Upper lobe of left lung (tissue), 4 donors: ENCODE results near the gene SF3B6.

ENCODE experiments used
- EP300 ChIP-seq, 4 donors: sonication (generic); formaldehyde crosslinking; IDR thresholded peaks; one replicate each; pipeline ENCODE4 v1.5.1; 2017; ENCODE audit warnings: antibody characterized with exemption in 4 of 4, control low read depth in 2 of 4
- POLR2A ChIP-seq, 4 donors: fragments of 450-650 bp; IDR thresholded peaks; one replicate each; pipeline ENCODE4 v1.5.1; 2016 to 2017; ENCODE audit warnings: antibody characterized with exemption in 4 of 4, mild to moderate bottlenecking in 2 of 4
- POLR2AphosphoS5 ChIP-seq, 2 donors: sonication (generic); formaldehyde crosslinking; IDR thresholded peaks; one replicate each; pipeline ENCODE4 v1.5.1; 2017; ENCODE audit warnings: antibody characterized with exemption in 2 of 2
- TF ChIP-seq, protein P1 (sequence below), 6 experiments: fragments of 450-650 bp in 4 of 6; fragments of 200-600 bp in 2 of 6; sonication (generic) in 2 of 6; IDR thresholded peaks; one replicate each; pipeline ENCODE4 v1.5.1; 2016 to 2019; ENCODE audit warnings: antibody characterized with exemption in 6 of 6

DNA sequence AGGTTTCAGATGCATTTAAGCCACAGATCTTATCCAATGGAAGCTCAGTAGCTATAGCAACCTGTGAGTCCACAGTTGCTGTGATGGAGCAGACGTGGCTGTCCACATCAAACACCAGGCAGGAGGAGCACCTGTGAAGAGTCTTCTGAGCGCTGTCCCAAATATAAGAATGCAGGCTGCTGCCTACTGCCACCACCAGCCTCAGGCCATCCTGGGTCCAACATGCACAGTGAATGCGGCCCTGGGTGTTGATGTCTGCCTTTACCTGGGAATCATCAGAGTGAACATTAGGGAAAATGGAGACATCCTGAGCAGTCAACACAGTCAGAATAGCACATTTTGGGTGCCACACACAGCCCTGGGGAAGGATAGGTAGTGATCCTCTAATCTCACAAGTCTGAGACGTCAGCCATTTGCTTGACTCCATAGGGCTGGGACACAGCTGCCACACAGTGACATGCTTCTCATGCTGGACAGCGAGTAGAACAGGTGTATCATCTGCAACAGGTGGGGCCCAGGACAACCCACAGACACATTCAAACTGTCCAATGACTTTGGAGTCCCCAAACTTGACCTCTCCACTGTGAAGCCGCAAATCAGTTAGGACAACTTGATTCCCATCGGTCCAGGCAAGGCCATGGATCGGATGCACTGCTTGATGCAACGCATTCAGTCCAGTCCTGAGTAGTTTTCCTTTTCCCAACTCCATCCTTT, 37.2 kb downstream of the SF3B6 start:
- TF ChIP-seq, protein P1, sequence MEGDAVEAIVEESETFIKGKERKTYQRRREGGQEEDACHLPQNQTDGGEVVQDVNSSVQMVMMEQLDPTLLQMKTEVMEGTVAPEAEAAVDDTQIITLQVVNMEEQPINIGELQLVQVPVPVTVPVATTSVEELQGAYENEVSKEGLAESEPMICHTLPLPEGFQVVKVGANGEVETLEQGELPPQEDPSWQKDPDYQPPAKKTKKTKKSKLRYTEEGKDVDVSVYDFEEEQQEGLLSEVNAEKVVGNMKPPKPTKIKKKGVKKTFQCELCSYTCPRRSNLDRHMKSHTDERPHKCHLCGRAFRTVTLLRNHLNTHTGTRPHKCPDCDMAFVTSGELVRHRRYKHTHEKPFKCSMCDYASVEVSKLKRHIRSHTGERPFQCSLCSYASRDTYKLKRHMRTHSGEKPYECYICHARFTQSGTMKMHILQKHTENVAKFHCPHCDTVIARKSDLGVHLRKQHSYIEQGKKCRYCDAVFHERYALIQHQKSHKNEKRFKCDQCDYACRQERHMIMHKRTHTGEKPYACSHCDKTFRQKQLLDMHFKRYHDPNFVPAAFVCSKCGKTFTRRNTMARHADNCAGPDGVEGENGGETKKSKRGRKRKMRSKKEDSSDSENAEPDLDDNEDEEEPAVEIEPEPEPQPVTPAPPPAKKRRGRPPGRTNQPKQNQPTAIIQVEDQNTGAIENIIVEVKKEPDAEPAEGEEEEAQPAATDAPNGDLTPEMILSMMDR (IDR thresholded peaks at IDR 0.05): no peak
- no peak for TF ChIP-seq EP300 (IDR thresholded peaks at IDR 0.05)
- TF ChIP-seq POLR2A (IDR thresholded peaks at IDR 0.05): no peak
- TF ChIP-seq POLR2AphosphoS5 (IDR thresholded peaks at IDR 0.05): no peak
